Left forelimb (tissue), 1 donor: ENCODE measurements around the gene PARVG.

Source experiments
- DNase-seq: peaks from one replicate; pipeline ENCODE4 v3.0.0-alpha.2; 2018; ENCODE audit warnings: low spot score

PARVG gene

GRCh38 chr22:44245438-44245837 is 64.7 kb downstream of the PARVG start:
- no peak for DNase-seq

GRCh38 chr22:44245867-44246266 is 65.1 kb downstream of the PARVG start:
- no peak for DNase-seq

- DNase-seq, result peak; percentile 30
Observed at GRCh38 chr22:44246615-44247326, 66.0 kb downstream of the PARVG start.

GRCh38 chr22:44247346-44247745 is 66.6 kb downstream of the PARVG start:
- DNase-seq, result peak; percentile 23

DNA sequence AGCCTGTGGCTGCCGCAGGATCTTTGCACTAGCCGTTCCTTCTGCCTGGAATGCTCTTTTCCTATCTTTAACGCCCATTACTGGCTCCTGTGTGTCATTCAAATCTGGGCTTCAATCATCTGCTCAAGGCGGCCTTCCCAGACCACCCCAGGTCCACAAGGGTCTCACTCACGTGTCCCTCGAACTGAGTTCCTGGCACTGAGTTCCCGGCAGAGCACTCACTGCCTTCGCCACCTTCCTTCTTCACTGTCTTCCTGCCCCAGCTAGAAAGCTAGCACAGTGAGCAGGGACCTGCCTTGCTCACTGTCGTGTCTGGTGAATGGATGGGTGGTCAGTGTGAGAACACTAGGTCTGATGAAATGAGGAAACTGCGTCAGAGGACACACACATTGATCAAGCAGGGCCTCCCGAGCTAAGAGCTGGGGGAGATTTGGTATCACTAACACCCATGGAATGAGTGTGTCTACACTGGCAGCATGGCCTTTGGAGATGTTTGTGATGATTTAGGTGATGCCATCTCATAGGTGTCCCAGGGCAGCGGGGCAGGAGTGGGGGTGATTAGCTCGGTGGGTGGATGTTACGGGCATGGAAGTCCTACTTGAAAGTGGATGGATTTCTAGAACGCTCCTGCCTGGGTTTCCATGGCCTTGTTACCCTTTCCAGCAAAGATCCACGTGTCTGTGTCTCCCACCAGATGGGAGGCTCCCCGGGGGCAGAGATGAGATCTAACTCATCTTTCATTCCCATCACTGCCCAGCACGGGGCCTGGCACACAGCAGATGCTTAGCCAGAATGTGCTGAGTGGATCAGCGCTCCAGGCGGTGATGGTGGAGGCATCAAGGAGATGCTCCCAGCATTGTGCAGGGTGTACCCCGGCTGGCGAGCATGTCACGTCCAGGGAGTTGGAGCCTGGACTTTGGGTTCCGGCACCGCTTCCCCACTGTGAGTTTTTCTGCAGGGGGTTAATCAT is 67.5 kb downstream of the PARVG start:
- no peak for DNase-seq

DNA sequence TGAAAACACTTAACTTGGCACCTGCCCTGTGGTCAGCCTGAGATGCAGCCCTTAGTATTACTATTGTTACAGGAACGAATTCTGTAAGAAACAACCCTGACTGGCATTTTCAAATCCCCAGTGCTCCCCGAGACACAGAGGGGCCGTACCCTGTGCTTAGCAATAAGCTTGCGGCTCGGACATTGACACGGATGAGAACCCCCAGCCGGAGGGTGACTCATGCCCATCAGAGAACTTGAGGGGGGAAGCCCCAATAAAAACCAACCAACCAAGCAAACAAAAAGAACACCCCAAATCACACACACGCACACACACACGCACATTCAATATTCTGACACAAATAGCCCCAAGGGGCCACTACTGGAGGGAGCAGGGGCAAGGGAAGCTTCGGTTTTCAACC is 68.2 kb downstream of the PARVG start:
- DNase-seq, result peak; percentile 25

DNA sequence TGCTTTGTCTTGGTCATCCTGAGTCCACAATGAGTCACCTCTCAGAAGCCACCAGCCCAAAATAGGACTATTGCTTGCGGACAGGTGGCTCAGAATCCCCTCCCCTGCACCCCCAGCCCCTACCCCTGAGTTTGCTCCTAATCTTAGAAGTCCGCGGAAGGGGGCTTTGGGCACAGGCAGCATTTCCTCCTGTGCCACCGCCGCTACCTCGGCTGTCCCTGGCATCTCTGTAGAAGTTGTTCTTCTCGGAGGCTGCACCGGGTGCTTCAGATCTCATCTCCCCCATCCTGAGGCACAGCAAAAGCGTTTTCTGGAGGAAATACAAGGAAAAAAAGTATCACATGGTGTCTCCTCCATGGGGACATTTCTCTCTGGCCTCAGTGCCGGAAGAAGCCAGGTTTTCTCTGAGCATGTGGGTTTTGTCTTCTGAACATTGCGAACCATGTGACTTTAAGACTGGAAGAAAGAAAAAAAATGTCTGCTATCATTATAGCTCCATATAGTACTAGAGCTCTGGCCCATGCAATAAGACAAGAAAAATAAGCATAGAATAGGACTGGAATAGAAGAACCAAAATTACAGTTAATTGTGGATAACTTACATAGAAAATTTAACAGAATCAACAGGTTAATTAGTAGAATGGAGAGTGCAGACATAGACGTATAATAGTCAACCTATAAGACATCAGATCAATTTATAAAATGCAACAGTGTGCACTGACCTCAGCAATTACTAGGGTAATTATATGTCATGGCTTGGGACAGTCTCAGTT is 68.8 kb downstream of the PARVG start:
- no peak for DNase-seq

DNA sequence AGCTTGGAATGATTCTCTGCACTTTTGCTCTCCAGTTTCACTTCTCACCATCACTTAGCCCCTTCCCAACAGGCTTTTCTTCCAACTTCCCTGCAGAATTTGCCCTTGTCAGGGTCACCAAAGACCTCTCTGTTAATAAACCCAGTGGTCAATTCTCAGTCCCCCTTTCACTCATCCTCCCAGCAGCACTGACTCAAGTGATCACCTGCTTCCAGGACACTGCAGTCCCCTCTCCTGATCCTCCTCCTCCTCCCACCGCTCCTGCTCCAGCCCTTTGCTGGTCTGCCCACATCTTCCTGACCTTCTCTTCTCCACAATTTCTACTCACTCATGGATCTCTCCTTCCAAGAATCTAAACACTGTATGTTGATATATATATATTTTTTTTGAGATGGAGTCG is 74.1 kb downstream of the PARVG start:
- DNase-seq, result no peak

DNA sequence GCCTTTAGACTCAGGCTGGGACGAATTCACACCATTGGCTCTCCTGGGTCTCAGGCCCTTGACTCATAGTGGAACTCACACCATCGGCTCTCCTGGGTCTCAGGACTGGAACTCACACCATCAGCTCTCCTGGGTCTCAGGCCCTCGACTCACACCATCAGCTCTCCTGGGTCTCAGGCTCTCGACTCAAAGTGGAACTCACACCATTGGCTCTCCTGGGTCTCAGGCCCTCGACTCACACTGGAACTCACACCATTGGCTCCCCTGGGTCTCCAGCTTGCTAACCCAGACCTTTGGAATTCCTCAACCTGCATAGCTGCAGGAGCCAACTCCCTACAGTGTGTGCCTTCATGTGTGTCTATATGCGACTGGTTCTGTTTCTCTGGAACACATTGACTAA is 75.4 kb downstream of the PARVG start:
- peak; percentile 64 for DNase-seq

DNA sequence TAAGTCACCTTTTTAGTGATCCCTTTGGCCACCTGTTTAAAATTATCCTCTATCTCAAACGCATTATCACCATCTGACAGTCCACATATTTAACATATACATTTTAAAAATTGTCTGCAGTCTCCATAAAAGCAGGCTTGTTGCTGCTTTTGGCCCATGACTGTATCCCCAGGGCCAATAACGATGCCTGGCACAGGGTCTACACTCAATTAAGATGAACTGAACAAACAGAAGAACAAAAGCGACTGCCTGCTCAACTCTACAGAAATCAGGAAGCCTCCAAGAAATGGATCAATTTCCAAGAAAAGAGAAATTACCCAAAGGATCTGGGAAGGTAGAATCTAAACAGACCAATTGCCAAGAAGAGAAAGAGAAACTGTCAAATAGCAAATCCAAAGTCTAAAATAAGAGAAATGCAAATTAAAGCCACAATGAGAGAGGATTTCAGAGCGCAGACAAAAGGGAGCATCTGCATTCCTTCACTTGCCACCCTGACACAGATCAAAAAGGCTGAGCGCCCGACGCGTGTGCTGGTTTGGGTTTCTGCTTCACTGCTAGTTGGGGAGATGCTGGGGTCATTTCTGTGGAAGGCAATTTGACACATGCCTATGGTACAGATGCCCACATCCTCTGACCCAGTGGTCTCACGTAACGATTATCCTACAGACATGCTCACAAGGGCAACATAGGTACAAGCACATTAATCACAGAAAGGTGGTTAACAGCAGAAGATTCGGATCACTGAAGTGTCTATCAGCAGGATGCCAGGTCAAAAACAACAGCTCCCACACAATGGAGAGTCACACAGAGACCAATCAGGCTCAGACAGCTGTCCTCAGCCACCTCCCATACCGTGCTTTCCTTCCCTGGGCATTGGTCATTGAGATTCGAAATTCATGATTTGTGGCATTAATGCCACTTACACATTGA is 76.1 kb downstream of the PARVG start:
- DNase-seq, result peak; percentile 34
